Measurements from ENCODE around the gene RBM7. TPM values are rescaled to one million over a fixed set of nuclear protein-coding genes. Genes with fewer than 3 reads are reported as not detected.

The RBM7 gene
- total and polyA plus RNA-seq, 2 of the 8 experiments (the other 6 are each of a cell fraction or from before 2014, with no cell fraction given) = 18.0 to 45.7 TPM

GRCh38 chr11:114384487-114384886 is 16.0 kb upstream of the RBM7 start:
- no peaks in the 10 kb centered on the region for H3K23me2 ChIP-seq (ENCODE audit: low read depth, low read length)
- FAIRE-seq (no peak), DNase-seq (ENCODE audit: low read depth in 1 of 2, low spot score in 2 of 2) (no peak)
- H3K27me3 ChIP-seq (replicated peaks in 1 of 4; ENCODE audit: control insufficient read depth in 3 of 4, extremely low read depth in 1 of 4, insufficient read depth in 3 of 4, low read length in 3 of 4) = no peaks in the 10 kb centered on the region
- H3K18ac ChIP-seq (ENCODE audit: extremely low read depth, low read length) = no peak overlapping the region
- no peak overlapping the region for H3K27ac ChIP-seq (ENCODE audit: low read depth, low read length)
- H2BK20ac ChIP-seq (ENCODE audit: low read length) = no peak overlapping the region
- no peak overlapping the region; the same call in 1 of the 2 replicates for H4K8ac ChIP-seq (ENCODE audit: extremely low read depth, insufficient read depth, low read length)
- no peak overlapping the region for H2AFZ ChIP-seq (ENCODE audit: low read length)
- no peak overlapping the region for H3K9ac ChIP-seq (replicated peaks in 1 of 4; ENCODE audit: extremely low read depth in 1 of 4, low read depth in 3 of 4, low read length in 3 of 4)
- no peak overlapping the region for H2BK120ac ChIP-seq (replicated peaks; ENCODE audit: low read depth, low read length)
- H3K4ac ChIP-seq (replicated peaks; ENCODE audit: insufficient read length, low read depth, low read length) = no peak overlapping the region
- H3K36me3 ChIP-seq (ENCODE audit: control insufficient read depth in 2 of 4, insufficient read depth in 4 of 4, low read length in 3 of 4) = no peaks in the 10 kb centered on the region
- H3K14ac ChIP-seq (ENCODE audit: insufficient read length) = no peak overlapping the region
- no peak overlapping the region for H2BK5ac ChIP-seq (ENCODE audit: low read depth, low read length)
- H4K20me1 ChIP-seq (replicated peaks in 1 of 2; ENCODE audit: control insufficient read depth in 1 of 2, insufficient read depth in 2 of 2, low read length in 2 of 2) = no peaks in the 10 kb centered on the region
- H3K79me1 ChIP-seq (ENCODE audit: low read depth, low read length) = no peaks in the 10 kb centered on the region
- H3K4me1 ChIP-seq (replicated peaks in 1 of 4; ENCODE audit: control insufficient read depth in 3 of 4, insufficient read depth in 4 of 4, low read length in 3 of 4) = no peaks in the 10 kb centered on the region
- no peak overlapping the region for H3K23ac ChIP-seq (ENCODE audit: insufficient read length)
- ChIA-PET CTCF (ENCODE audit: partially characterized antibody) (interaction anchor here (1.5 to 3.8 kb wide), 2 partner anchors 8 to 11 kb away, joined by 6 to 14 read pairs; no protein-coding TSS in a partner anchor), POLR2A (ENCODE audit: partially characterized antibody) (no interaction called here)
- H3K9me3 ChIP-seq (ENCODE audit: insufficient read depth in 2 of 2, low read depth in 1 of 2, low read length in 1 of 2) = no peaks in the 10 kb centered on the region
- WGBS, 2 experiments (ENCODE audit: extremely low coverage in 1 of 2, insufficient coverage in 1 of 2, insufficient read length in 1 of 2, insufficient replicate concordance in 2 of 2, low coverage in 1 of 2, low lambda C conversion rate in 2 of 2, missing lambda C conversion rate in 1 of 2) = 92% methylated on average over 1 of the region's 1 CpG; no CpG with 5 or more reads in 1 of the 2 experiments
- no peak overlapping the region for H3K4me2 ChIP-seq (ENCODE audit: insufficient read depth in 1 of 2, low read depth in 2 of 2, low read length in 2 of 2)
- H2BK15ac ChIP-seq (ENCODE audit: low read length) = no peak overlapping the region
- H2BK12ac ChIP-seq (ENCODE audit: low read depth, low read length) = no peak overlapping the region
- H4K91ac ChIP-seq (replicated peaks; ENCODE audit: insufficient read length, low read length) = no peak overlapping the region
- H2AK5ac ChIP-seq (ENCODE audit: low read depth, low read length) = no peak overlapping the region
- no peak overlapping the region for H4K5ac ChIP-seq (ENCODE audit: insufficient read length, low read depth, low read length)
- H3K79me2 ChIP-seq (ENCODE audit: control insufficient read depth in 1 of 2, insufficient read depth in 2 of 2, low read length in 2 of 2) = no peaks in the 10 kb centered on the region
- H3K56ac ChIP-seq (replicated peaks; ENCODE audit: insufficient read length, low read depth, low read length) = no peak overlapping the region
- H3K4me3 ChIP-seq (ENCODE audit: extremely low read depth in 1 of 4, insufficient read depth in 2 of 4, low read depth in 3 of 4, low read length in 4 of 4) = no peak overlapping the region
- TF ChIP-seq SRF (IDR thresholded peaks at IDR 0.05; ENCODE audit: low read depth, low read length) = no peak
- no peak for TF ChIP-seq CTBP2 (IDR thresholded peaks at IDR 0.05; ENCODE audit: borderline replicate concordance, insufficient read depth, insufficient read length, low read length)
- TF ChIP-seq SP4 (IDR thresholded peaks at IDR 0.05; ENCODE audit: low read length) = no peak
